B cell (primary cell): ENCODE measurements around the gene GBE1. TPM values are rescaled to one million over a fixed set of nuclear protein-coding genes. Genes with fewer than 3 reads are reported as not detected.

ENCODE experiments used
- ATAC-seq: fragments of 200-7000 bp; cut with Tn5 transposase; one replicate; pipeline ENCODE4 v1.10.0; 2021; ENCODE audit warnings: low read depth, mild to moderate bottlenecking, moderate number of reproducible peaks, moderate library complexity
- CTCF ChIA-PET: fragments of 350-600 bp; sonication (Branson Sonifier 250); formaldehyde crosslinking; loops from one replicate; lab custom pipeline; 2021; ENCODE audit warnings: antibody characterized with exemption, inconsistent platforms; lab: Charles Lee
- POLR2A ChIA-PET: fragments of 350-600 bp; sonication (Branson Sonifier 250); formaldehyde crosslinking; loops from one replicate; lab custom pipeline; 2021; ENCODE audit warnings: antibody characterized with exemption; lab: Charles Lee
- DNase-seq: peaks from one replicate; pipeline ENCODE4 v3.0.0; 2013
- H2AFZ ChIP-seq: 2 replicates; pipeline ENCODE4 v1.6.1; 2012; ENCODE audit warnings: mild to moderate bottlenecking, low read depth, low read length; ENCODE audit not compliant: insufficient read depth, poor library complexity, severe bottlenecking
- H3K27ac ChIP-seq, 2 donors: 1 replicate in 1 of 2; 2 replicates in 1 of 2; pipeline ENCODE4 v1.5.1; 2012 to 2013; ENCODE audit warnings: low read length in 2 of 2, mild to moderate bottlenecking in 2 of 2, moderate library complexity in 1 of 2
- H3K27me3 ChIP-seq, 4 experiments: fragments of 200-600 bp in 1 of 4; sonication (generic) in 1 of 4; replicated peaks in 1 of 4; 1 replicate in 2 of 4; 2 replicates in 2 of 4; pipeline versions ENCODE4 v1.6.1 to v1.7.0; 2013 to 2016; ENCODE audit warnings: low read length in 3 of 4, mild to moderate bottlenecking in 2 of 4, mixed read lengths in 1 of 4, moderate library complexity in 1 of 4; ENCODE audit not compliant: insufficient read depth in 4 of 4, control insufficient read depth in 3 of 4; ENCODE audit errors: control extremely low read depth in 1 of 4
- H3K36me3 ChIP-seq, 2 experiments: replicated peaks in 1 of 2; 1 replicate in 1 of 2; 2 replicates in 1 of 2; pipeline versions ENCODE4 v1.6.1 to v1.7.1; 2013; ENCODE audit warnings: low read length in 1 of 2; ENCODE audit not compliant: insufficient read depth in 2 of 2, control insufficient read depth in 1 of 2; ENCODE audit errors: control extremely low read depth in 1 of 2, extremely low read depth in 1 of 2
- H3K4me1 ChIP-seq, 2 donors: fragments of 200-600 bp in 1 of 2; sonication (generic) in 1 of 2; 1 replicate in 1 of 2; 2 replicates in 1 of 2; pipeline versions ENCODE4 v1.5.1 to v1.6.1; 2013 to 2017; ENCODE audit warnings: low read length in 2 of 2; ENCODE audit not compliant: control insufficient read depth in 2 of 2, insufficient read depth in 2 of 2
- H3K4me2 ChIP-seq: replicated peaks from 2 replicates; pipeline ENCODE3; 2012; ENCODE audit warnings: mild to moderate bottlenecking, low read depth, low read length; ENCODE audit not compliant: poor library complexity, severe bottlenecking
- H3K4me3 ChIP-seq, 5 experiments: fragments of 200-600 bp in 1 of 5; sonication (generic) in 1 of 5; 1 replicate in 3 of 5; 2 replicates in 2 of 5; pipeline versions ENCODE4 v1.5.1 to v1.7.0; 2011 to 2016; ENCODE audit warnings: low read length in 4 of 5, mild to moderate bottlenecking in 4 of 5, low read depth in 2 of 5, control low read depth in 1 of 5, moderate library complexity in 1 of 5; ENCODE audit not compliant: insufficient read depth in 1 of 5; ENCODE audit errors: control extremely low read depth in 1 of 5, extremely low read depth in 1 of 5
- H3K79me2 ChIP-seq: fragments of 200-600 bp; sonication (generic); one replicate; pipeline ENCODE4 v1.6.0; 2016; ENCODE audit warnings: low read length; ENCODE audit not compliant: control insufficient read depth, insufficient read depth
- H3K9ac ChIP-seq: fragments of 200-600 bp; sonication (generic); 2 replicates; pipeline ENCODE4 v1.6.1; 2017; ENCODE audit warnings: mild to moderate bottlenecking, low read length, moderate library complexity
- H3K9me3 ChIP-seq, 3 donors: one replicate each; pipeline versions ENCODE4 v1.6.1 to v1.7.1; 2013; ENCODE audit warnings: low read length in 2 of 3; ENCODE audit not compliant: control insufficient read depth in 2 of 3, insufficient read depth in 1 of 3; ENCODE audit errors: control extremely low read depth in 1 of 3
- H4K20me1 ChIP-seq: 2 replicates; pipeline ENCODE4 v1.6.0; 2012; ENCODE audit warnings: mild to moderate bottlenecking, low read length; ENCODE audit not compliant: insufficient read depth, control insufficient read depth, poor library complexity, severe bottlenecking
- H3K27ac Mint-ChIP-seq: one replicate; pipeline ENCODE4 v1.8.0; 2021; ENCODE audit warnings: mixed read lengths
- H3K27me3 Mint-ChIP-seq: one replicate; pipeline ENCODE4 v1.8.0; 2021; ENCODE audit warnings: mixed read lengths
- H3K4me1 Mint-ChIP-seq: one replicate; pipeline ENCODE4 v1.8.0; 2021; ENCODE audit warnings: mixed read lengths
- H3K4me3 Mint-ChIP-seq: one replicate; pipeline ENCODE4 v1.8.0; 2021; ENCODE audit warnings: mixed read lengths
- H3K9me3 Mint-ChIP-seq: one replicate; pipeline ENCODE4 v1.8.0; 2022; ENCODE audit warnings: mixed read lengths; ENCODE audit not compliant: insufficient read depth
- CTCF ChIP-seq: fragments of 200-600 bp; IDR thresholded peaks from one replicate; pipeline ENCODE4 v1.8.0; 2022; ENCODE audit warnings: antibody characterized with exemption, mild to moderate bottlenecking
- EZH2 ChIP-seq: IDR thresholded peaks from 2 replicates; pipeline ENCODE4 v1.6.1; 2012; ENCODE audit warnings: borderline replicate concordance, low read depth, mild to moderate bottlenecking, moderate library complexity, low read length; ENCODE audit not compliant: insufficient read depth, poor library complexity, severe bottlenecking
- WGBS: methylation state at CpG from one replicate; pipeline ENCODE4 v1.1.5; 2013; ENCODE audit warnings: missing lambda C conversion rate; ENCODE audit not compliant: insufficient coverage; 5-methylcytosine and 5-hydroxymethylcytosine counted together
- intact Hi-C: fragments of 100-400 bp; cut with micrococcal nuclease; formaldehyde crosslinking; loops from one replicate; pipeline ENCODE4 v1.10.0; 2022
- polyA plus RNA-seq: library from polyadenylated mRNA; depleted of rRNA; stranded (reverse); fragments of >200 nt; gene quantifications from 2 replicates; pipeline ENCODE4 v1.2.3, GENCODE V29; 2012
- total RNA-seq, 2 donors: library from RNA; stranded (reverse); fragments of 120-200 nt in 1 of 2; gene quantifications; 1 replicate in 1 of 2; 2 replicates in 1 of 2; pipeline versions ENCODE4 v1.2.3 to v1.2.4, GENCODE V29; 2013 to 2022

The GBE1 gene
- total and polyA plus RNA-seq, 2 donors (not counting 1 experiment from before 2014, with no cell fraction given), result 3.4 to 20.8 TPM

GRCh38 chr3:81707996-81708395 lies 53.4 kb downstream of the GBE1 start:
- POLR2A ChIA-PET, result no interaction called here
- no peak overlapping the region for H3K4me3 Mint-ChIP-seq
- no peak overlapping the region for H3K4me3 ChIP-seq
- intact Hi-C loops, result no loop called here
- H2AFZ ChIP-seq, result no peak overlapping the region
- DNase-seq, result no peak
- H3K4me2 ChIP-seq, result no peak overlapping the region
- H3K79me2 ChIP-seq, result peaks cover 3% of the 10 kb centered on the region
- H3K4me1 Mint-ChIP-seq, result peaks cover 10% of the 10 kb centered on the region
- H3K27ac ChIP-seq, result no peak overlapping the region
- TF ChIP-seq CTCF (no peak), EZH2 (no peak)
- H3K27ac Mint-ChIP-seq, result no peak overlapping the region
- no peaks in the 10 kb centered on the region for H4K20me1 ChIP-seq
- CTCF ChIA-PET, result no interaction called here
- H3K9me3 Mint-ChIP-seq, result no peaks in the 10 kb centered on the region
- peaks cover 0 to 1% of the 10 kb centered on the region in 2 experiments for H3K36me3 ChIP-seq
- no peaks in the 10 kb centered on the region for H3K27me3 Mint-ChIP-seq
- no peak overlapping the region for H3K9ac ChIP-seq
- H3K4me1 ChIP-seq, result peaks cover 7 to 8% of the 10 kb centered on the region in 2 donors
- no peaks in the 10 kb centered on the region for H3K27me3 ChIP-seq
- ATAC-seq, result no peak
- H3K9me3 ChIP-seq, result no peaks in the 10 kb centered on the region

GRCh38 chr3:81702126-81702525 lies 59.3 kb downstream of the GBE1 start:
- TF ChIP-seq CTCF (no peak), EZH2 (no peak)
- intact Hi-C loops, result no loop called here
- no peaks in the 10 kb centered on the region for H3K27me3 ChIP-seq
- H3K4me1 Mint-ChIP-seq, result peaks cover 8% of the 10 kb centered on the region
- no peaks in the 10 kb centered on the region for H3K9me3 Mint-ChIP-seq
- H3K4me2 ChIP-seq, result no peak overlapping the region
- H3K27ac ChIP-seq, result no peak overlapping the region
- H2AFZ ChIP-seq, result no peak overlapping the region
- H3K79me2 ChIP-seq, result no peaks in the 10 kb centered on the region
- H4K20me1 ChIP-seq, result no peaks in the 10 kb centered on the region
- H3K27ac Mint-ChIP-seq, result no peak overlapping the region
- no peaks in the 10 kb centered on the region for H3K9me3 ChIP-seq
- no peaks in the 10 kb centered on the region for H3K36me3 ChIP-seq
- no peak overlapping the region for H3K4me3 Mint-ChIP-seq
- H3K9ac ChIP-seq, result no peak overlapping the region
- POLR2A ChIA-PET, result no interaction called here
- no peak overlapping the region for H3K4me3 ChIP-seq
- no peaks in the 10 kb centered on the region for H3K27me3 Mint-ChIP-seq
- ATAC-seq (no peak), DNase-seq (no peak)
- CTCF ChIA-PET, result no interaction called here
- peaks cover 7 to 8% of the 10 kb centered on the region in 2 donors for H3K4me1 ChIP-seq
- WGBS, result no CpG with 5 or more reads among the region's 2 CpGs
